Measurements from ENCODE around the gene NLGN1. TPM values are rescaled to one million over a fixed set of nuclear protein-coding genes. Genes with fewer than 3 reads are reported as not detected.

The NLGN1 gene
- total RNA-seq, 1 donor, result 6.1 TPM

GRCh38 chr3:174094669-174095068 is 697.1 kb downstream of the NLGN1 start:
- no peak for DNase-seq (ENCODE audit: low read depth)
- TF ChIP-seq CTCF (IDR thresholded peaks at IDR 0.05; ENCODE audit: insufficient read depth, low read length), result no peak
- no peak overlapping the region for H3K4me3 ChIP-seq (ENCODE audit: low read depth, low read length)

DNA sequence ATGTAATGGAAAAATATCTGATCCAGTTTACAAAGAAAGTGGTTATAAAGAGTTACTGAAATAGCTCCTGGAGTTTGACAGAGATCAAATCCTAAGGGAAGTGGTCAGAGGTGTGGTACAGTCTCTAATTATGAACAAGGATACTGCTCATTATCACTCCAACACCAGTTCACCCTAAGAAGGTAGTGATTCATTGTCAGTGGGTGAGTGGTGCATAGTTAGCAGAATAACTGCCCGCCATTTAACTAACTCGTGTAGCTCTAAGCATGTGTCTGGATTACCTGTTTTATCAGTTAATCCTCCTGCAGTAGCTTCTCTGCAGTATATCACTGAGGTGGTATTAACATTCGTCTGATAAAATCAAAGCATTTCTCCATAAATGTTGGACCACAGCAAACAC is 700.1 kb downstream of the NLGN1 start:
- TF ChIP-seq CTCF (IDR thresholded peaks at IDR 0.05; ENCODE audit: insufficient read depth, low read length), result no peak
- DNase-seq (ENCODE audit: low read depth), result no peak
- H3K4me3 ChIP-seq (ENCODE audit: low read depth, low read length), result no peak overlapping the region

- DNase-seq (ENCODE audit: low read depth), result no peak
- no peak for TF ChIP-seq CTCF (IDR thresholded peaks at IDR 0.05; ENCODE audit: insufficient read depth, low read length)
- H3K4me3 ChIP-seq (ENCODE audit: low read depth, low read length), result no peak overlapping the region
Observed at GRCh38 chr3:174098746-174099145, 701.2 kb downstream of the NLGN1 start.

DNA sequence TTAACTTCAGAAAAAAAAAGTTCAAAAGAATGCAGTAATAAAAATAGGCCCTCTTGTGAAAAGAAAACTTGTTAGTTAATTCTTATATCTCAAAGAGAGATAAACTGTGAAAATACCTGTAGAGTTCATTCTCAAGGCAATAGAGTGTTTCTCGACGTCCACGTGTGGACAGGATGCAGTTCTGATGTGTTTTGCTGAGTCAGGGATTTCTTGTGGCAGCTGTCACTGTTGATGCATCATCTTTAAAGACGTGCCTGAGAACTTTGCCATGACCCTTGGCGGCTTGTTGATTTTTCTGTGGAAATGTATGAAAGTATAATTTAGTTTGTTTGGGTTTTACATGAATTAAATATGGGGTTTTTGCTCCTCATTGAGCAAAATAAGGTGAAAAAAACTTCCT is 702.2 kb downstream of the NLGN1 start:
- no peak for DNase-seq (ENCODE audit: low read depth)
- no peak for TF ChIP-seq CTCF (IDR thresholded peaks at IDR 0.05; ENCODE audit: insufficient read depth, low read length)
- H3K4me3 ChIP-seq (ENCODE audit: low read depth, low read length), result no peak overlapping the region

DNA sequence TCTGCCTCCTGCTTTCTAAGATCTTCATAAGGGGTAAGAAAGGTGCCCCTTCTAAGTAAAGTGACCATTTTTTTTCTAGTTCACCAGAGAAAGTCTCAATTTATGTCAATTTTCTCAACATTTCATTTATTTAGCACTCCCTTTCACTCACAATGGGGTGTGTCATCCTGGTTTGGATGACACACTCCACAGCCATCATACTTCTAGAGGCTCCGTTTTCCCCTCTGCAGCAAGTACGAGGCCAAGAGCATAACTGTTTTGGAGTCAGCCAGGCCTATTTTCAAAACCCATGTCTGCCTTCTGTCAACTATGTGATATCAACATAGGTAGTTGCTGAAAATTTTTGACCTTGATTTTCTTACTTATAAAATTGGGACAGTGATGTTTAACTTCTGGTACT is 703.2 kb downstream of the NLGN1 start:
- no peak overlapping the region for H3K4me3 ChIP-seq (ENCODE audit: low read depth, low read length)
- TF ChIP-seq CTCF (IDR thresholded peaks at IDR 0.05; ENCODE audit: insufficient read depth, low read length), result no peak
- DNase-seq (ENCODE audit: low read depth), result no peak

GRCh38 chr3:174101244-174101643 is 703.7 kb downstream of the NLGN1 start:
- no peak for TF ChIP-seq CTCF (IDR thresholded peaks at IDR 0.05; ENCODE audit: insufficient read depth, low read length)
- H3K4me3 ChIP-seq (ENCODE audit: low read depth, low read length), result no peak overlapping the region
- no peak for DNase-seq (ENCODE audit: low read depth)

DNA sequence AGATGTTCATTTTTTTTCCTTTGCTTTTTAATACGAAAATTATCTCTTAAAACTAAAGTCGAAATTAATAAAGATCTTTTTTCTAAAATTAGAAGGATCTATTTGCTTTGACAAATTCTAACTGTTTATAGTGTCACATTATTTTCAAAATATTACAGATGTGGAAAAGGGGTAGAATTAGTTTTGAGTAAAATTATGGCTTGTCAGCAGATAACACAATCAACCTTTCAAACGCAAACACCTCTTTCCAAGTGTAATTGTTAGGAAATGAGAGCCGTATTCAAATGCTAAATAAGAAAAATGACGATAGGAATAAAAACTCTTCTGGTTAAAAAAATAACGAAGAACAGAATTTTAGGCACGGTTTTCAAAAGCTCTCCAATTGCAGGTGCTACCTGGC is 704.7 kb downstream of the NLGN1 start:
- H3K4me3 ChIP-seq (ENCODE audit: low read depth, low read length), result no peak overlapping the region
- no peak for TF ChIP-seq CTCF (IDR thresholded peaks at IDR 0.05; ENCODE audit: insufficient read depth, low read length)
- no peak for DNase-seq (ENCODE audit: low read depth)
